ENCODE measurements around the gene DOK4. TPM values are rescaled to one million over a fixed set of nuclear protein-coding genes. Genes with fewer than 3 reads are reported as not detected.

DOK4 gene
- total and polyA plus RNA-seq, 4 experiments from 2014 or later = 1.7 to 3.0 (median 2.7) TPM

GRCh38 chr16:57464523-57464922, 21.8 kb downstream of the DOK4 start:
- Mint-ChIP-seq H3K9me3 (peaks cover 0 to 2% (median 0%) of the 10 kb centered on the region in 8 donors), H3K27ac (peak overlapping the region; percentile 38 to 96 (median 74)), H3K27me3 (no peaks in the 10 kb centered on the region), H3K4me1 (peaks cover 18 to 43% (median 36%) of the 10 kb centered on the region in 4 donors), H3K4me3 (peak overlapping the region in 7 of 8 donors; percentile 17 to 100 (median 63)), H3K36me3 (peaks cover 42 to 68% of the 10 kb centered on the region in 2 donors)
- Histone ChIP-seq H3K27ac (ENCODE audit: low read depth, low read length) (no peak overlapping the region), H3K9me3 (ENCODE audit: control insufficient read depth in 1 of 2, low read length in 2 of 2) (no peaks in the 10 kb centered on the region), H3K4me3 (ENCODE audit: low read length in 2 of 2) (no peak overlapping the region), H3K36me3 (ENCODE audit: insufficient read depth, low read length) (peaks cover 48% of the 10 kb centered on the region), H3K4me1 (ENCODE audit: insufficient read depth, low read length) (peaks cover 36% of the 10 kb centered on the region), H3K27me3 (ENCODE audit: insufficient read depth, low read length) (no peaks in the 10 kb centered on the region)
- DNase-seq = no peak
- intact Hi-C loops (cut with micrococcal nuclease) = loop anchor here (5.0 kb wide), 1 partner anchor 53 kb away; no protein-coding TSS in a partner anchor
- ChIA-PET POLR2A (ENCODE audit: partially characterized antibody) (interaction anchor here (0.8 to 7.2 kb wide), 6 partner anchors 8 to 72 kb away, joined by 3 to 112 read pairs (median 4); partner anchors contain the start of genes CCDC102A, CIAPIN1 and COQ9), CTCF (ENCODE audit: partially characterized antibody) (interaction anchor here (0.7 to 1.0 kb wide), 3 partner anchors 17 to 55 kb away, joined by 3 to 4 read pairs (median 3); partner anchors contain the start of genes CIAPIN1 and COQ9)

- Mint-ChIP-seq H3K27me3 (no peaks in the 10 kb centered on the region), H3K9me3 (peaks cover 0 to 2% (median 0%) of the 10 kb centered on the region in 8 donors), H3K36me3 (peaks cover 33 to 62% of the 10 kb centered on the region in 2 donors), H3K27ac (peak overlapping the region; percentile 96 to 100 (median 99)), H3K4me1 (peaks cover 16 to 43% (median 34%) of the 10 kb centered on the region in 4 donors), H3K4me3 (peak overlapping the region; percentile 98 to 100 (median 100))
- no peaks in the 10 kb centered on the region for H3K27me3 ChIP-seq (ENCODE audit: insufficient read depth, low read length)
- no peak for DNase-seq
- CTCF ChIA-PET (ENCODE audit: partially characterized antibody) = interaction anchor here (1.0 to 2.4 kb wide), 19 partner anchors 12 to 853 kb away, joined by 3 to 15 read pairs (median 5); partner anchors contain the start of genes CCDC102A, CIAPIN1, COQ9 and DOK4
- intact Hi-C loops (cut with micrococcal nuclease) = loop anchor here (1.0 to 5.0 kb wide), 4 partner anchors 16 to 163 kb away; partner anchors contain the start of genes CCDC102A, CIAPIN1 and COQ9
- H3K4me1 ChIP-seq (ENCODE audit: insufficient read depth, low read length) = peaks cover 36% of the 10 kb centered on the region
- peaks cover 37% of the 10 kb centered on the region for H3K36me3 ChIP-seq (ENCODE audit: insufficient read depth, low read length)
- no peaks in the 10 kb centered on the region for H3K9me3 ChIP-seq (ENCODE audit: control insufficient read depth in 1 of 2, low read length in 2 of 2)
- peak overlapping the region; percentile 69 for H3K27ac ChIP-seq (ENCODE audit: low read depth, low read length)
- POLR2A ChIA-PET (ENCODE audit: partially characterized antibody) = interaction anchor here (1.0 to 7.2 kb wide), 18 partner anchors 8 to 342 kb away, joined by 3 to 112 read pairs (median 6); partner anchors contain the start of genes CIAPIN1, COQ9 and DOK4
- H3K4me3 ChIP-seq (ENCODE audit: low read length in 2 of 2) = peak overlapping the region; percentile 81 to 87
These were observed 23.3 kb downstream of the DOK4 start for GRCh38 chr16:57462978-57463362.

GRCh38 chr16:57462209-57462977, 23.9 kb downstream of the DOK4 start, which contains the start of gene POLR2C:
TSS of gene POLR2C (plus strand) at chr16:57462679. CDS start at chr16:57462725, 46 bp downstream.
- CTCF ChIA-PET (ENCODE audit: partially characterized antibody) = interaction anchor here (0.6 to 2.4 kb wide), 21 partner anchors 11 to 852 kb away, joined by 3 to 15 read pairs (median 5); partner anchors contain the start of genes CCDC102A, CIAPIN1, COQ9 and DOK4
- H3K4me1 ChIP-seq (ENCODE audit: insufficient read depth, low read length) = peaks cover 36% of the 10 kb centered on the region

GRCh38 chr16:57452021-57452420, 34.3 kb downstream of the DOK4 start:
- CTCF ChIA-PET (ENCODE audit: partially characterized antibody) = interaction anchor here (1.7 kb wide), 1 partner anchor 10 kb away, joined by 8 read pairs; the partner anchor contains the start of gene POLR2C

More at GRCh38 chr16:57462209-57462977, 23.9 kb downstream of the DOK4 start, which contains the start of gene POLR2C:
- intact Hi-C loops (cut with micrococcal nuclease) = loop anchor here (1.0 to 5.0 kb wide), 4 partner anchors 15 to 162 kb away; partner anchors contain the start of genes CCDC102A, CIAPIN1 and COQ9
- Histone ChIP-seq H3K36me3 (ENCODE audit: insufficient read depth, low read length) (peaks cover 43% of the 10 kb centered on the region), H3K27ac (ENCODE audit: low read depth, low read length) (peak within 1 kb of the TSS; percentile 69), H3K4me3 (ENCODE audit: low read length in 2 of 2) (peak within 1 kb of the TSS; percentile 81 to 87), H3K9me3 (ENCODE audit: control insufficient read depth in 1 of 2, low read length in 2 of 2) (no peaks in the 10 kb centered on the region), H3K27me3 (ENCODE audit: insufficient read depth, low read length) (no peaks in the 10 kb centered on the region)
- H3K27ac Mint-ChIP-seq = peak within 1 kb of the TSS; percentile 96 to 100 (median 99)
- peak; percentile 89 to 93 (median 90) for DNase-seq
- peaks cover 16 to 43% (median 34%) of the 10 kb centered on the region in 4 donors for H3K4me1 Mint-ChIP-seq
- no peaks in the 10 kb centered on the region for H3K27me3 Mint-ChIP-seq
- H3K36me3 Mint-ChIP-seq = peaks cover 28 to 63% of the 10 kb centered on the region in 2 donors
- H3K9me3 Mint-ChIP-seq = peaks cover 0 to 2% (median 0%) of the 10 kb centered on the region in 8 donors
- POLR2A ChIA-PET (ENCODE audit: partially characterized antibody) = interaction anchor here (1.0 to 7.2 kb wide), 18 partner anchors 8 to 342 kb away, joined by 3 to 112 read pairs (median 6); partner anchors contain the start of genes CIAPIN1, COQ9 and DOK4
- H3K4me3 Mint-ChIP-seq = peak within 1 kb of the TSS; percentile 98 to 100 (median 100)

GRCh38 chr16:57447186-57447962, 38.9 kb downstream of the DOK4 start, which contains the start of the genes CIAPIN1 and COQ9:
TSS of gene CIAPIN1 (minus strand) at chr16:57447385. CDS start at chr16:57440928, 6,457 bp downstream.
TSS of gene COQ9 (plus strand) at chr16:57447479. CDS start at chr16:57447506, 27 bp downstream.
- Mint-ChIP-seq H3K27me3 (no peaks in the 10 kb centered on the region), H3K27ac (peak within 1 kb of the TSS; percentile 79 to 94 (median 91)), H3K36me3 (peaks cover 5 to 12% of the 10 kb centered on the region in 2 donors), H3K4me3 (peak within 1 kb of the TSS; percentile 90 to 94 (median 92)), H3K9me3 (no peaks in the 10 kb centered on the region), H3K4me1 (peaks cover 15 to 38% (median 26%) of the 10 kb centered on the region in 4 donors)
- POLR2A ChIA-PET (ENCODE audit: partially characterized antibody) = interaction anchor here (0.7 to 7.8 kb wide), 21 partner anchors 10 to 682 kb away, joined by 3 to 112 read pairs (median 5); partner anchors contain the start of genes ARL2BP, CCDC102A, CFAP20 and DOK4
- intact Hi-C loops (cut with micrococcal nuclease) = loop anchor here (1.0 to 10.0 kb wide), 6 partner anchors 15 to 288 kb away; partner anchors contain the start of genes DOK4, KATNB1, POLR2C and PSME3IP1
- H3K9me3 ChIP-seq (ENCODE audit: control insufficient read depth in 1 of 2, low read length in 2 of 2) = no peaks in the 10 kb centered on the region
- CTCF ChIA-PET (ENCODE audit: partially characterized antibody) = interaction anchor here (0.9 to 2.5 kb wide), 12 partner anchors 10 to 147 kb away, joined by 3 to 15 read pairs (median 3); partner anchors contain the start of gene POLR2C
- H3K27me3 ChIP-seq (ENCODE audit: insufficient read depth, low read length) = no peaks in the 10 kb centered on the region
- H3K36me3 ChIP-seq (ENCODE audit: insufficient read depth, low read length) = no peaks in the 10 kb centered on the region
- peak within 1 kb of the TSS; percentile 86 for H3K27ac ChIP-seq (ENCODE audit: low read depth, low read length)
- peak; percentile 88 to 94 (median 91) for DNase-seq
- H3K4me1 ChIP-seq (ENCODE audit: insufficient read depth, low read length) = peaks cover 23% of the 10 kb centered on the region
- peak within 1 kb of the TSS; percentile 66 to 78 for H3K4me3 ChIP-seq (ENCODE audit: low read length in 2 of 2)

More at GRCh38 chr16:57452021-57452420, 34.3 kb downstream of the DOK4 start:
- Mint-ChIP-seq H3K27me3 (no peaks in the 10 kb centered on the region), H3K36me3 (peaks cover 26 to 40% of the 10 kb centered on the region in 2 donors), H3K4me3 (no peak overlapping the region), H3K4me1 (peaks cover 2 to 25% (median 15%) of the 10 kb centered on the region in 4 donors), H3K9me3 (no peaks in the 10 kb centered on the region), H3K27ac (no peak overlapping the region)
- Histone ChIP-seq H3K4me3 (ENCODE audit: low read length in 2 of 2) (no peak overlapping the region), H3K27ac (ENCODE audit: low read depth, low read length) (no peak overlapping the region), H3K36me3 (ENCODE audit: insufficient read depth, low read length) (peaks cover 36% of the 10 kb centered on the region), H3K4me1 (ENCODE audit: insufficient read depth, low read length) (peaks cover 10% of the 10 kb centered on the region), H3K27me3 (ENCODE audit: insufficient read depth, low read length) (no peaks in the 10 kb centered on the region), H3K9me3 (ENCODE audit: control insufficient read depth in 1 of 2, low read length in 2 of 2) (no peaks in the 10 kb centered on the region)
- no peak for DNase-seq
- POLR2A ChIA-PET (ENCODE audit: partially characterized antibody) = interaction anchor here (1.1 kb wide), 1 partner anchor 10 kb away, joined by 6 read pairs; the partner anchor contains the start of gene POLR2C
- intact Hi-C loops (cut with micrococcal nuclease) = no loop called here
